UCSD-AML1 (cell line): Measurements from ENCODE around the gene NEFH.

Experiments
- DNase-seq: peaks from one replicate; lab custom pipeline; 2025; ENCODE audit not compliant: unreplicated experiment; lab: John Stamatoyannopoulos, UW

Gene NEFH

DNA sequence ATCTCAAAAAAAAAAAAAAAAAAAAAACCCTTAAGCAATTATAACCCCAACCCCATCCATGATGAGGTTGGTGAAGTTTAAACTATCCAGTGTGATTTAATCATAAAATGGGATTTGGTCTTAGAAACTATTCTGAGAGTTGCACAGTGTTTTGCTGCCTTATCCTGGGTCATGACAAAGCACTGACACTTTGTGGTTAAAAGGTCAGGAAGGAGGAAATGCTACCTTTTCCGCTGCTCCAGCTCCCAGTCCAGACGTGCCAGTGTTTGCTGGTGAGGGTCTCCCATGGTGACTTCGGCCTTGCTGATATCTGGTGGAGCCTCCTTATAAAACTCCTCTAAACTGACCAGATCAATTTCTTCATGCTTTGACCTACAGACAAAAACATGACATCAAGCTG is 59.1 kb downstream of the NEFH start:
- no peak for DNase-seq
